Activated naive CD4-positive, alpha-beta T cell treated with anti-CD3 and anti-CD28 coated beads, Interleukin-2, amount 10 ng/mL, durations not matched to agents 5 hours and 36 hours (primary cell): ENCODE results near the gene GAA. TPM values are rescaled to one million over a fixed set of nuclear protein-coding genes. Genes with fewer than 3 reads are reported as not detected.

Experiments used
- microRNA-seq: library from miRNA; unstranded; fragments of <30 nt; microRNA quantifications from one replicate; pipeline ENCODE4 v1.2.0, GENCODE V29; 2022; ENCODE audit warnings: borderline microRNAs expressed, borderline replicate concordance
- total RNA-seq, 2 experiments: library from RNA; stranded (reverse); gene quantifications; one replicate each; pipeline ENCODE4 v1.2.3, GENCODE V29; 2021

Gene GAA
- total RNA-seq, result 10 to 100 TPM; 17.1 to 17.2 TPM

GRCh38 chr17:80101011-80101945 is at the start of gene GAA:
Gene GAA, plus strand, starts transcription at chr17:80101581. Its CDS starts 3,006 bp downstream, at chr17:80104587.

GRCh38 chr17:80147035-80147822 is 45.8 kb downstream of the GAA start, which contains the start of gene EIF4A3:
Gene EIF4A3, minus strand, starts transcription at chr17:80147128. Its CDS starts 167 bp downstream, at chr17:80146961.

Small RNA genes within 50 kb of the gene (microRNA-seq; reads per million reads assigned to microRNA genes)
- gene MIR1268B, result not detected

Other genes starting within 250 kb of the GAA start
- gene TBC1D16, start 65.7 kb upstream of the GAA start, total RNA-seq, result 1 to 10 TPM in 1 of 2 experiments, under 1 TPM in 1; 0.68 to 1.1 TPM
- gene CCDC40, start 64.9 kb upstream of the GAA start, total RNA-seq, result not detected
- gene EIF4A3, start 45.5 kb downstream of the GAA start, total RNA-seq, result 100 to 1,000 TPM; 110 to 117 TPM
- gene CARD14, start 68.4 kb downstream of the GAA start, total RNA-seq, result not detected
- gene SGSH, start 118.8 kb downstream of the GAA start, total RNA-seq, result 10 to 100 TPM; 43.3 to 47.9 TPM
- gene SLC26A11, start 118.8 kb downstream of the GAA start, total RNA-seq, result 1 to 10 TPM; 7.6 to 7.7 TPM
- 100 to 1,000 TPM; 342 to 351 TPM for gene RNF213, start 159.3 kb downstream of the GAA start, total RNA-seq